PC-9 (cell line): Measurements from ENCODE around the gene SCNM1.
"Not testable (repeated sequence)": the region's sequence is repeated elsewhere in the genome, so short reads cannot be mapped to it uniquely, and the experiment has no call there.

Experiments used
- EZH2 ChIP-seq: fragments of 200-600 bp; sonication (generic); IDR thresholded peaks from 2 replicates; pipeline ENCODE4 v1.8.0; 2017; ENCODE audit warnings: antibody characterized with exemption, low read depth
- TF ChIP-seq, protein P1 (sequence below): fragments of 200-600 bp; sonication (generic); conservative IDR thresholded peaks from 2 replicates; pipeline ENCODE4 v1.6.1; 2017; ENCODE audit warnings: mixed run types, antibody characterized with exemption, mild to moderate bottlenecking, moderate library complexity

DNA sequence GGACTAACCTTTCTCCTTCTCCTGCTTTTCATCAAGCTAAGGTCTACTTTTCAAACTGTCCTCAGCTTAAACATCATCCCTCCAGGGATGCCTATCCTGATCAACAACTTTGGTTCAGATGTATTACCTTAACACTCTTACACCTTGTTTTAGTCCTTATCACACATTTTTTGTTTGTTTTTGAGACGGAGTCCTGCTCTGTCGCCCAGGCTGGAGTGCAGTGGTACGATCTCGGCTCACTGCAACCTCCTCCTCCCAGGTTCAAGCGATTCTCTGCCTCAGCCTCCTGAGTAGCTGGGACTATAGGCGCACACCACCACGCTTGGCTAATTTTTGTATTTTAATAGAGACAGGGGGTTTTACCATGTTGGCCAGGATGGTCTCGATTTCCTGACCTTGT, 22.7 kb downstream of the SCNM1 start:
- TF ChIP-seq, protein P1, sequence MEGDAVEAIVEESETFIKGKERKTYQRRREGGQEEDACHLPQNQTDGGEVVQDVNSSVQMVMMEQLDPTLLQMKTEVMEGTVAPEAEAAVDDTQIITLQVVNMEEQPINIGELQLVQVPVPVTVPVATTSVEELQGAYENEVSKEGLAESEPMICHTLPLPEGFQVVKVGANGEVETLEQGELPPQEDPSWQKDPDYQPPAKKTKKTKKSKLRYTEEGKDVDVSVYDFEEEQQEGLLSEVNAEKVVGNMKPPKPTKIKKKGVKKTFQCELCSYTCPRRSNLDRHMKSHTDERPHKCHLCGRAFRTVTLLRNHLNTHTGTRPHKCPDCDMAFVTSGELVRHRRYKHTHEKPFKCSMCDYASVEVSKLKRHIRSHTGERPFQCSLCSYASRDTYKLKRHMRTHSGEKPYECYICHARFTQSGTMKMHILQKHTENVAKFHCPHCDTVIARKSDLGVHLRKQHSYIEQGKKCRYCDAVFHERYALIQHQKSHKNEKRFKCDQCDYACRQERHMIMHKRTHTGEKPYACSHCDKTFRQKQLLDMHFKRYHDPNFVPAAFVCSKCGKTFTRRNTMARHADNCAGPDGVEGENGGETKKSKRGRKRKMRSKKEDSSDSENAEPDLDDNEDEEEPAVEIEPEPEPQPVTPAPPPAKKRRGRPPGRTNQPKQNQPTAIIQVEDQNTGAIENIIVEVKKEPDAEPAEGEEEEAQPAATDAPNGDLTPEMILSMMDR: not testable (repeated sequence)
- not testable (repeated sequence) for TF ChIP-seq EZH2
